OCI-LY1 (cell line): ENCODE measurements around the gene TNC.

ENCODE experiments used
- EZH2 ChIP-seq: fragments of 200-600 bp; sonication (generic), shearing (Covaris generic); IDR thresholded peaks from 2 replicates; pipeline ENCODE4 v1.8.0; 2017; ENCODE audit warnings: borderline replicate concordance, mixed run types, mild to moderate bottlenecking, antibody characterized with exemption, low read length, moderate library complexity, mixed read lengths
- TF ChIP-seq, protein P1 (sequence below): fragments of 200-600 bp; sonication (generic), shearing (Covaris generic); IDR thresholded peaks from 2 replicates; pipeline ENCODE4 v1.5.1; 2017; ENCODE audit warnings: mild to moderate bottlenecking, antibody characterized with exemption, low read length, moderate library complexity, mixed read lengths

DNA sequence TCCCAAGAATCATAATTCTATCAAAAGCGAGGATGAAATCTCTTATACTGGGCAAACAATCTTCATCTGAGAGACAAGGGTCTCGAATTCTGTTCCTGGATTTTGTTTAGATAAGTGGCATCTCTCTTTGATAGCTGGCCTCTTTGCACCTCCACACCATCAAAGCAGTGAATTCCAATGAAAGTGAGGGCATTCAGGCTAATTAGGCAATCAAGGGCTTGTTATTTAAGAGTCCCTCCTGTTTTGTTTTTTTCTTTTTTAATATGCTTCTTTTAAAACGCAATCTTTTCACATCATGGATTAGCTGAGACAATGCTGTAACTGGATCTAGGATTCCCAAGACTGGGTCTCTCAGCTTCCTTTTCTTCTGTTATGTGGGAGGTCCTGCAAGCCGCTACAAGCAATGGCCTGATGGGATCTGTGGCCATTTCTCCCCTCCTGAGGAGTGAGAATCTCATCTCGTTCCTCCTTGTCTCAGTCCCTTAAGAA is 67.9 kb downstream of the TNC start:
- TF ChIP-seq, protein P1, sequence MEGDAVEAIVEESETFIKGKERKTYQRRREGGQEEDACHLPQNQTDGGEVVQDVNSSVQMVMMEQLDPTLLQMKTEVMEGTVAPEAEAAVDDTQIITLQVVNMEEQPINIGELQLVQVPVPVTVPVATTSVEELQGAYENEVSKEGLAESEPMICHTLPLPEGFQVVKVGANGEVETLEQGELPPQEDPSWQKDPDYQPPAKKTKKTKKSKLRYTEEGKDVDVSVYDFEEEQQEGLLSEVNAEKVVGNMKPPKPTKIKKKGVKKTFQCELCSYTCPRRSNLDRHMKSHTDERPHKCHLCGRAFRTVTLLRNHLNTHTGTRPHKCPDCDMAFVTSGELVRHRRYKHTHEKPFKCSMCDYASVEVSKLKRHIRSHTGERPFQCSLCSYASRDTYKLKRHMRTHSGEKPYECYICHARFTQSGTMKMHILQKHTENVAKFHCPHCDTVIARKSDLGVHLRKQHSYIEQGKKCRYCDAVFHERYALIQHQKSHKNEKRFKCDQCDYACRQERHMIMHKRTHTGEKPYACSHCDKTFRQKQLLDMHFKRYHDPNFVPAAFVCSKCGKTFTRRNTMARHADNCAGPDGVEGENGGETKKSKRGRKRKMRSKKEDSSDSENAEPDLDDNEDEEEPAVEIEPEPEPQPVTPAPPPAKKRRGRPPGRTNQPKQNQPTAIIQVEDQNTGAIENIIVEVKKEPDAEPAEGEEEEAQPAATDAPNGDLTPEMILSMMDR: no peak
- TF ChIP-seq EZH2: no peak
